Kidney glomerular epithelial cell (primary cell): ENCODE results near the gene FGFRL1.

Experiments
- DNase-seq: peaks from one replicate; lab custom pipeline; 2025; lab: John Stamatoyannopoulos, UW

Gene FGFRL1

DNA sequence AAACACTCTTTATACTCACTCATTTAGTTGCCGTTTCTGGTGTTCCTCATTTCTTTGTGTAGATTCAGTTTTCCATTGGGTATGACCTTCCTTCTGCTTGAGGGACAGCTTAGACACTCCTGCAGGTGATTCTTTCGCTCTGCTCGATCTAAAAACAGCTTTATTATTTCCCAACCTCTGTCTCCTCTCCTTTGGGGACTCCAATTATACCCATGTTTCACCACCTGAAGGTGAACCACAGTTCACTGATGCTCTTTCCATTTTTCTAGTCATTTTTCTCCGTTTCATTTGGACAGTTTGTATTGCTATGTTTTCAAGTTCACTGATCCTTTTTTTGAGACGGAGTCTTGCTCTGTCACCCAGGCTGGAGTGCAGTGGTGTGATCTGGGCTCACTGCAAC, 4.6 kb upstream of the FGFRL1 start:
- DNase-seq = no peak

- no peak for DNase-seq
Observed at GRCh38 chr4:1008840-1009541, 2.4 kb upstream of the FGFRL1 start.

DNA sequence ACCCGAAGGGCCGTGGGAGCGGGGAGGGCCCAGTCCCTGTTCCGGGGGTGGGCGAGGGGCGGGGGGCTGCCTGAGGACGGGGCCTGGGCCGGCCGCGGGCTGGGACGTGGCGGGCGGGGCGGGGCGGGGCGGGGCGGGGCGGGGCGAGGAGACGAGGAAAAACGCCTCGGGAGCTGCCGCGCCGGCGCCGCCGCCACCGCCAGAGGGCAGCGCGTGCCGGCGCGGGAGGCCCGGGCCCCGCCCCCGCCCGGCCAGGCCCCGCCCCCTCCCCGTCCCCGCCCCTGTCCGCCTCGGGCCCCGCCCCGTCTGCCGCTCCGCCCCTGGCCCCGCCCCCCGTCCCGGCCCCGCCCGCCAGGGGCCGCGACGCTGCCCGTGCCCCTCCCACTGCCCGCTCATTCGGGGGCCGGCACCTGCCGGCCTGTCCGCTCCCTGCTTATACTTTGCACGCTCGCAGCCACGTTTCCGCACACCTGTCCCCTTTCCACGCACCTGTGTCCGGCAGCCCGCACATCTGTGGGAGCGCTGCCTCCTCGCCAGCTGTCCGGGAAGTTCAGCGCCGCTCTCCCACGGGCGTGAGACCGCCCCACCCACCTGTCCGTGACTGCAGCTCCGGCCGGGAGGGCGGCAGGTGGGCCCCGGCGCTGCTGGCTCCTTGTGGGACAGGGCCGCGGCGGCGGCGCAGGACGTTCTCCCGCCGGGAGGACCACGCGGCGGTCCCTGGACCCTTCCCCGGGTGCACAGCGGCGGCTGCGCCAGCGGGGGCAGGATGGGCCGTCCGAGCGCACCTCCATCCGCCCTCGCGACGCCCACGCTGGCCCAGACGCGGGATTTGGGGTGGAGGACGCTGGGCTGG, 1.7 kb upstream of the FGFRL1 start:
- DNase-seq = peak; percentile 15

GRCh38 chr4:1010395-1011021, 918 bp upstream of the FGFRL1 start:
- peak; percentile 56 for DNase-seq

- DNase-seq = no peak
Observed at GRCh38 chr4:1011666-1012033, 224 bp downstream of the FGFRL1 start.

- peak; percentile 36 for DNase-seq
Observed at GRCh38 chr4:1012034-1012739, 761 bp downstream of the FGFRL1 start.

GRCh38 chr4:1013225-1014073, 2.0 kb downstream of the FGFRL1 start:
- no peak for DNase-seq

- no peak for DNase-seq
Observed at GRCh38 chr4:1014291-1015167, 3.1 kb downstream of the FGFRL1 start.

- no peak for DNase-seq
Observed at GRCh38 chr4:1015179-1015578, 3.8 kb downstream of the FGFRL1 start.

- no peak for DNase-seq
Observed at GRCh38 chr4:1015746-1016145, 4.3 kb downstream of the FGFRL1 start.

GRCh38 chr4:1017211-1017610, 5.8 kb downstream of the FGFRL1 start:
- no peak for DNase-seq

- no peak for DNase-seq
Observed at GRCh38 chr4:1017706-1018105, 6.3 kb downstream of the FGFRL1 start.

DNA sequence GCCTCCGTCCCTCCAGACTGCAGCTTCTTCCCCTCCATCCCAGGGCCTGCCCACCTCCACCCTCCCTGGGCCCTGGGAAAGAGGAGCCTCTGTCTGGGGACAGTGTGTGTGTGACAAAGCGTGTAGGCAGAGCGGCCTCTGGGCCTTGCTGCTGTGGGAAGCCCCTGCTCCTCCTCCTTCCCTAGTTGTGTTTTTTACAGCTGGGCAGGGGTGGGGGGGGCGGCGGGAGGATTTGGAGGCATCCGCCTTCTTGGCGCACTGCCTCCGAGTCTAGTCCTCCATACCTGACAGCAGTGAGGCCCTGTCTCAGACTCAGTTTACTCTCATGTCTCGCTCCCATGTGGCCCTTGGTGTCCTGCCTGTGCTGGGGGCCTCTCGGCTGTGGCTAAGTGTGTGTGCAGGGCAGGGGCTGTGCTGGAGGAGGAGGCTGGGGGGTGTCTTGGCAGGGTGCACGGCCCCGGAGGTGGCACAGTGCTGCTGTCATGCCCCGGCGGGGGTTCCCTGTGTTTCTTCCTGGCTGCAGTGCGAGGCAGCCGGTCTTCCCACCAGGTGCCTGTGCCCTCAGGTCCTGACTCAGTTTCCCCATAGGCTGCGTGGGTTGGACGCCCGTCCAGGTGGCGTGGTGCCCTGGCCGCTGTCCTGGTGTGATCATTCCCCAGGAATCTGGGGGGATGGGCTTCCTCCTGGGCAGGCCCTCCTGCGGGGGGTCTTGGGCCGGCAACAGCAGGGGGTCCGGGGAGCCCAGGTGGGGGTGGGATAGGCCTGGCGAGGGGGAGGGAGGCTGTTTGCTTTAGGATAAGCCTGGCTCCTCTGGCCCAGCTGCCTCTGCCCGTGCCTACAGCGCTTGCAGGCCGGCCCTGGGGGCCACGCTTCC, 7.0 kb downstream of the FGFRL1 start:
- no peak for DNase-seq

DNA sequence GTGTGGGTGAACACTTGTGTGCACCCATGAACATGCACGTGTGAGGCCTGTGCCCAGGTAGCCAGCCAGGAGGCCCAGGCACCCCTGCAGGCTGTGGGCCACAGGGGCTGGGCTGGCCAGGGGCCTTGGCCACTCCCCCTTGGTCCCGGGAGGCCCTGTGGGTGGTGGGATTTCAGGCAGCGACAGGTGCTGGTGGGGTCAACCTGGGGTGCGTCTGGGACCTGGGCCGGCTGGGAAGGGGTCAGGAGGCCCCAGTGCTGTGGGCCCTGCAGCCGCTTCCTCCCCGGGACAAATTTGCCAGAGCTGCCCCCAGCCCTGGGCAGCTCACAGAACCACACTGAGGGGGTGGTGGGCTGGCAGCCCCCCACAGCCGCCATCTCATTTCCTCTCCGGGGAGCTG, 7.9 kb downstream of the FGFRL1 start:
- DNase-seq = no peak

DNA sequence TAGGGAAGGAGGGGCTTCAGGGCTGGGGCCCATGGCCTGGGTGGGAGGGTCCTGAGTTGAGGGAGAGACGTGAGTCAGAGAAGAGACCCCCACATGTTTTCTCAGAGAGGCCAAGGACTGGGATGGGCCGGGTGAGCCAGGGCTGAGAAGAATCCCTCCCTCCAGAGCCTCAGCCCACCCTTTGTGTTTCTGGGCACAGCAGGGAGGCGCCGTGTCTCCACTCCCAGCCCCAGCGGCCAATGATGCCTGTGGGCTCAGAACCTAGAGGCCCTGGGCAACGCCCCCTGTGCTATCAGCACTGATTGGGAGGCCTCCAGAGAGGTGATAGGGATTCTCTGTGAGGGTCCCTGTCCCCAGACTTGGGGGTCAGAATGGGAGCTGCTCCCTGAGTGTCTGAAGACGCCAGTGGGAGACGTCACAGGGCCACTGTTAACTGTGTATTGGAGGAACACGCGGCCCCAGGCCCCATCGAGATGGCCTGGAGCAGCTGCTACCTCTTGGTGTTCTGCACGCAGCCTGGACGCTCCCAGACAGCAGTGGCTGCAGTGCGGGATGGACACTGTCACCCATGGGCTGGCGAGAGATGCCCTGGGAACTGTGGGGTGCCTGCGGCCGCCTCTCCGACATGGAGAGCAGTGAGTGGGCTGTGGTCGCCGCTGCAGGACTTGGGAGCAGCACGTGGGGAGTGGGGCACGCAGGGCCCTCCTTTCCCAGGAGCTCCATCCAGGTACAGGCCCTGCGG, 8.5 kb downstream of the FGFRL1 start:
- no peak for DNase-seq

GRCh38 chr4:1021386-1022050, 10.1 kb downstream of the FGFRL1 start:
- no peak for DNase-seq

- no peak for DNase-seq
Observed at GRCh38 chr4:1022051-1022738, 10.8 kb downstream of the FGFRL1 start.

GRCh38 chr4:1022739-1023066, 11.3 kb downstream of the FGFRL1 start:
- no peak for DNase-seq
